Heart right ventricle (tissue), 16 donors: Measurements from ENCODE around the gene ATG4B. TPM values are rescaled to one million over a fixed set of nuclear protein-coding genes. Genes with fewer than 3 reads are reported as not detected.

Source experiments
- ATAC-seq, 8 donors: fragments of 200-7000 bp; cut with Tn5 transposase; one replicate each; pipeline ENCODE4 v1.9.1; 2020; ENCODE audit warnings: mild to moderate bottlenecking in 8 of 8, moderate library complexity in 8 of 8, moderate number of reproducible peaks in 1 of 8
- DNase-seq, 2 donors: peaks; one replicate each; pipeline ENCODE4 v3.0.0-alpha.2; 2020
- H3K27ac ChIP-seq, 10 donors: fragments of 200-600 bp; sonication (generic) in 2 of 10; one replicate each; pipeline versions ENCODE4 v1.5.0 to v1.8.0; 2020 to 2022; ENCODE audit warnings: mild to moderate bottlenecking in 3 of 10
- H3K27me3 ChIP-seq, 7 donors: fragments of 200-600 bp; one replicate each; pipeline ENCODE4 v1.8.0; 2021 to 2022; ENCODE audit warnings: mild to moderate bottlenecking in 2 of 7
- H3K36me3 ChIP-seq, 9 donors: fragments of 200-600 bp; sonication (generic) in 1 of 9; one replicate each; pipeline versions ENCODE4 v1.5.0 to v1.8.0; 2020 to 2022; ENCODE audit warnings: mild to moderate bottlenecking in 2 of 9
- H3K4me1 ChIP-seq, 9 donors: fragments of 200-600 bp; sonication (generic) in 1 of 9; one replicate each; pipeline versions ENCODE4 v1.5.0 to v1.8.0; 2020 to 2022; ENCODE audit warnings: mild to moderate bottlenecking in 4 of 9
- H3K4me3 ChIP-seq, 10 donors: fragments of 200-600 bp; sonication (generic) in 2 of 10; one replicate each; pipeline versions ENCODE4 v1.5.0 to v1.8.0; 2020 to 2022; ENCODE audit warnings: mild to moderate bottlenecking in 7 of 10, moderate library complexity in 2 of 10
- H3K9me3 ChIP-seq, 11 donors: fragments of 200-600 bp in 10 of 11; sonication (generic) in 2 of 11; one replicate each; pipeline versions ENCODE4 v1.5.0 to v1.8.0; 2013 to 2022; ENCODE audit warnings: mild to moderate bottlenecking in 2 of 11, control low read depth in 1 of 11, moderate library complexity in 1 of 11
- CTCF ChIP-seq, 9 donors: fragments of 200-600 bp; sonication (generic) in 2 of 9; IDR thresholded peaks; one replicate each; pipeline versions ENCODE4 v1.5.0 to v1.8.0; 2021 to 2022; ENCODE audit warnings: antibody characterized with exemption in 9 of 9, mild to moderate bottlenecking in 5 of 9, moderate library complexity in 1 of 9
- WGBS, 2 donors: extraction: QIAGEN DNeasy Blood & Tissue Kit; methylation state at CpG; one replicate each; pipeline ENCODE4 v1.1.7; 2013; ENCODE audit warnings: inconsistent platforms in 1 of 2; 5-methylcytosine and 5-hydroxymethylcytosine counted together
- intact Hi-C, 10 donors: fragments of 100-400 bp; cut with DNase I; formaldehyde crosslinking; loops; one replicate each; pipeline versions ENCODE4 v1.11.1 to v1.14.2; 2022
- polyA plus RNA-seq, 2 donors: library from polyadenylated mRNA; stranded (reverse); fragments of 200-250 nt; gene quantifications; one replicate each; pipeline ENCODE4 v1.2.3, GENCODE V29; 2013
- total RNA-seq, 10 donors: library from RNA; stranded (reverse); fragmentation: NEBNext Ultra II Directional in 3 of 10; extraction: Animal tissue kit (Norgen Biotek cat#: 25700) in 3 of 10; gene quantifications; one replicate each; pipeline versions ENCODE4 v1.2.1 to v1.2.4, GENCODE V29; 2021 to 2023
- donor health status: Arrhythmogenic right ventricular cardiomyopathy.
- donor health status: ischemic (EF 13 %, LVEDD 7.1; RV severe dilation, severe dysfunction).
- donor health status: healthy with polysubstance abuse.
- donor health status: DM: no; HTN: yes; CAD: no.
- donor health status: DM: no; HTN: no; CAD: no.
- donor health status: ischemic (EF 25% LVEDD 6.9; RV normal size, moderate dysfunction).
- donor health status: ischemic (EF 25% LVEDD 5.7; RV mildly dilated, moderate dysfunction).
- donor health status: healthy.
- donor health status: DM: yes; HTN: yes; CAD: no.
- donor health status: Ischemic cardiomyopathy.
- donor health status: ischemic (EF 35%, LVEDD 5.7; RV mildly dilated, moderate dysfunction).
- donor health status: nonischemic (EF 11% LVEDD 7.7; RV severe dilation, severe dysfunction).
- donor health status: DM: yes; HTN: yes; CAD: no.
- donor health status: PGD.
- donor health status: ischemic (EF 29% LVEDD 5.4; RV normal size, mild dysfunction).
- donor health status: nonischemic (EF 23%, LVEDD 6.1; RV moderate dilation, normal function).

The ATG4B gene
- total and polyA plus RNA-seq, 12 donors, result 34.7 to 55.7 (median 42.8) TPM

DNA sequence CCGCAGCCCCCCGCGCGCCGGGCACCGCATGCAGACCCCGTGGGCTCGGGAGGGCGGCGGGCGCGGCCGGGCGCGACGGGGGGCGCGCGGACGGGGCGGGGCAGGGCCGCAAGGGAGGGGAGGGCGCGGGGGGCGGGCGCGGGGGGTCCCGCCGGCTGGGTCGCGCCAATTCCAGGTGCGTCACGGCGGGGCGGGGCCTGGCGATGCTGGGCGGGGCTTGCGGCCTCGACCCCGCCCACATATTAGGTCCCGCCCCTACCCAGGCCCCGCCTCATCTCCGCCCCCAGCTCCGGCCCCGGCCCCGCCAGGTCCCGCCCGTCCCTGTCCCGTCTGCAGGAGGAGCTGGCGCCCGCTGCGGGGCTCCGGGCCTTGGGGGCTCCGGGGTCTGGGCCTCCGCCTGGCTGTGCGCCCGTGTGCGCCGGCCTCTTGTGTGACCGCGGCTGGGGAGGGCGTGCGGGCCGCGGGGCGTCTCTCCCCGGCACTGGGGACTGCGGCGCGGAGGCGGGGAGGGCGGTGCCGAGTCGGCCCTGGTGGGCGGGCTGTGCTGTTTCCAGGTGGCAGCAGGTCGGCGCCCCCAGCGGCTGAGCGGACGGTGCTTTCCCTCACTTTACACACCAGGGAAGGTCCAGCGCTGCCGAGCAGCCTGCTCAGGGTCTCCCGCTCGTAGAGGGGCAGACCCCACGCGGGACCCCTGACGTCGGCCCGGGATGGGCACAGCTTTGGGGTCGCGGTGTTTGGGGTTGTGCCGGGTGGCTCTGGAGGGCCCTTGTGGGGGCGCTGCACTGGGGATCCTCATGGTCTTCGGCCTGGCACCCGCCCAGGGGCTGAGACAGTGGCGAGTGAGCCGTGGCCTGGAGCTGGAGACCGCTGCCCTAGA, 64.9 kb downstream of the ATG4B start:
- Histone ChIP-seq H3K9me3 (peaks cover 0 to 11% (median 0%) of the 10 kb centered on the region in 11 donors), H3K27me3 (no peaks in the 10 kb centered on the region), H3K36me3 (peaks cover 0 to 36% (median 19%) of the 10 kb centered on the region in 9 donors), H3K4me3 (peak overlapping the region; percentile 64 to 94 (median 81)), H3K27ac (peak overlapping the region; percentile 85 to 95 (median 89)), H3K4me1 (peaks cover 3 to 27% (median 19%) of the 10 kb centered on the region in 9 donors)
- DNase-seq (peak; percentile 76 to 88), ATAC-seq (peak; percentile 89 to 94 (median 92))
- 0 to 1% methylated on average over 55 to 88 of the region's 98 CpGs for WGBS, 2 donors
- peak in 7 of 9 donors; percentile 31 to 68 (median 42) for TF ChIP-seq CTCF (IDR thresholded peaks at IDR 0.05)
- intact Hi-C loops, result loop anchor here in 2 of 10 donors (1.0 to 5.0 kb wide), 2 partner anchors 32 to 175 kb away; partner anchors contain the start of gene D2HGDH (in 1 of the 2)

DNA sequence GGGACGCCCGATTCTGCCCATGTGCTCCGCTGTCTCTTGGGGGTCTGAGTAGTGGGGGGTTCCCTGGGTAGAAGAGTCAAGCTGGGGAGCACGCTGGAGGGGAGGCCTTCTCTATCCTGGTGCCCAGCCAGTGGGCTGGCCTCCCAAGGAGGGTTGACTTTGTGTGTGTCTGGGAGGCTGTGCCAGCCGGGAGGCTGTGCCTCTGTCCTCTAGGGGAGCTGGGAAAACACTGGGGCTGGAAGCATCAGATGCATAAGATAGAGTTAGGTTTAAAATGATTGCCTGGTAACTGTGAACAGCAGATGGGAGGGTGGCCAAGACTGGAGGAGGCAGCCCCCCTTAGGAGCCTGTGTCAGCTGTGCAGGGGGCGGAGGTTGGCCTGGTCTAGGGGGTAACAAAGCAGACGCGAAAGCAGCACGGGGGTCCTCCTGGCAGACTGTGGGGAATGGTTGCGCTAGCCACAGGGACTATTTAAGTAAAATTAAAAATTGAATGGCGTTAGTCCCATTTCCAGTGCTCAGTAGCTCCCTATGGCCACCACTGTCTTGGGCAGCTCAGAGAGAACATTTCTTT, 65.6 kb downstream of the ATG4B start:
- peaks cover 0 to 11% (median 0%) of the 10 kb centered on the region in 11 donors for H3K9me3 ChIP-seq
- peak overlapping the region in 9 of 10 donors; percentile 69 to 95 (median 90) for H3K27ac ChIP-seq
- 37 to 44% methylated on average over 11 of the region's 11 CpGs for WGBS, 2 donors
- DNase-seq (no peak), ATAC-seq (peak in 5 of 8 donors; percentile 1 to 10 (median 3))
- no peak for TF ChIP-seq CTCF (IDR thresholded peaks at IDR 0.05)
- peaks cover 0 to 43% (median 25%) of the 10 kb centered on the region in 9 donors for H3K36me3 ChIP-seq
- peaks cover 3 to 27% (median 19%) of the 10 kb centered on the region in 9 donors for H3K4me1 ChIP-seq
- intact Hi-C loops, result loop anchor here in 1 of 10 donors (5.0 kb wide), 1 partner anchor 174 kb away; no protein-coding TSS in a partner anchor
- H3K4me3 ChIP-seq, result peak overlapping the region; percentile 64 to 94 (median 81)
- no peaks in the 10 kb centered on the region for H3K27me3 ChIP-seq

GRCh38 chr2:241706537-241706936, 69.0 kb downstream of the ATG4B start:
- H3K4me1 ChIP-seq, result peaks cover 3 to 15% (median 10%) of the 10 kb centered on the region in 9 donors
- 98 to 99% methylated on average over 6 of the region's 6 CpGs for WGBS, 2 donors
- peaks cover 0 to 78% (median 55%) of the 10 kb centered on the region in 9 donors for H3K36me3 ChIP-seq
- ATAC-seq, result no peak
- H3K4me3 ChIP-seq, result no peak overlapping the region
- TF ChIP-seq CTCF (IDR thresholded peaks at IDR 0.05), result no peak
- H3K27me3 ChIP-seq, result no peaks in the 10 kb centered on the region
- peaks cover 0 to 11% (median 0%) of the 10 kb centered on the region in 11 donors for H3K9me3 ChIP-seq
- intact Hi-C loops, result no loop called here
- H3K27ac ChIP-seq, result no peak overlapping the region
- DNase-seq, result no peak

- Histone ChIP-seq H3K4me3 (no peak overlapping the region), H3K36me3 (peaks cover 0 to 100% (median 74%) of the 10 kb centered on the region in 9 donors), H3K27me3 (no peaks in the 10 kb centered on the region), H3K27ac (no peak overlapping the region), H3K4me1 (peaks cover 0 to 1% (median 0%) of the 10 kb centered on the region in 9 donors), H3K9me3 (peaks cover 0 to 15% (median 0%) of the 10 kb centered on the region in 11 donors)
- ATAC-seq (peak in 1 of 8 donors; percentile 10), DNase-seq (no peak)
- intact Hi-C loops, result no loop called here
- no peak for TF ChIP-seq CTCF (IDR thresholded peaks at IDR 0.05)
- 81 to 85% methylated on average over 10 of the region's 10 CpGs for WGBS, 2 donors
Observed at GRCh38 chr2:241708879-241709278, 71.4 kb downstream of the ATG4B start.
